ENCODE measurements around the gene RPP14.

DNA sequence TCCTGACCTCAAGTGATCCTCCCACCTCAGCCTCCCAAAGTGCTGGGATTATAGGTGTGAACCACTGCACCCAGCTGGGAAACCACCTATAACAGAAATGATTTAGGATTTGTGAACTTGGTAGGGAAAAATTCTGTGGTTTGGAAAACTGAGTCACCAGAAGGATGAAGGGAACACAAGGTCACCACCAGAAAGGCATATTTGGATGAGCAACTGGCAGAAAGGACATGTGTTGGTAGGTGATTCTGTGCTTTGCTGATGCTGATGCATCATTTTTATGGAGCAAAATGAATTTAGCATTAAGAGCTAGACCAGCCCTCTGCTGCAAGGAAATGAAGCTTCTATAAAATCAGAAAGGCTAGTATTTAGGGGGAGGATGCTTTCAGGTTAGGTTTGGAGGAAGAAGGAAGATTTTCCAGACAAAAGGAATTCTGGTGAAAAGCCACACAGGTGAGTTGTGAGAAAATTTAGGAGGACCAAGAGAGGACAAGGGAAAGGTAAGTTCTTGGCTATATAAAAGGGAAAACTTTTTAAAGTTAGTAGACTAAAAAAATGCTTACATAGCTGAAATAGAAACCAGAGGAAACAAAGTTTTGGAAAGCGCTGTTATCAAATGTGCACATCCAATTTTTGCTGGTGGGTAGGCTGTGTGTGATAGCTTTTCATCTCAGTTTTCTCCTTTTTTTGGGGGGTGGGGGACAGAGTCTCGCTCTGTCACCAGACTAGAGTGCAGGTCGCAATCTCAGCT is 30.3 kb downstream of the RPP14 start:
- TF ChIP-seq, protein P1, sequence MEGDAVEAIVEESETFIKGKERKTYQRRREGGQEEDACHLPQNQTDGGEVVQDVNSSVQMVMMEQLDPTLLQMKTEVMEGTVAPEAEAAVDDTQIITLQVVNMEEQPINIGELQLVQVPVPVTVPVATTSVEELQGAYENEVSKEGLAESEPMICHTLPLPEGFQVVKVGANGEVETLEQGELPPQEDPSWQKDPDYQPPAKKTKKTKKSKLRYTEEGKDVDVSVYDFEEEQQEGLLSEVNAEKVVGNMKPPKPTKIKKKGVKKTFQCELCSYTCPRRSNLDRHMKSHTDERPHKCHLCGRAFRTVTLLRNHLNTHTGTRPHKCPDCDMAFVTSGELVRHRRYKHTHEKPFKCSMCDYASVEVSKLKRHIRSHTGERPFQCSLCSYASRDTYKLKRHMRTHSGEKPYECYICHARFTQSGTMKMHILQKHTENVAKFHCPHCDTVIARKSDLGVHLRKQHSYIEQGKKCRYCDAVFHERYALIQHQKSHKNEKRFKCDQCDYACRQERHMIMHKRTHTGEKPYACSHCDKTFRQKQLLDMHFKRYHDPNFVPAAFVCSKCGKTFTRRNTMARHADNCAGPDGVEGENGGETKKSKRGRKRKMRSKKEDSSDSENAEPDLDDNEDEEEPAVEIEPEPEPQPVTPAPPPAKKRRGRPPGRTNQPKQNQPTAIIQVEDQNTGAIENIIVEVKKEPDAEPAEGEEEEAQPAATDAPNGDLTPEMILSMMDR (IDR thresholded peaks at IDR 0.05), result no peak
- no peak for TF ChIP-seq EP300 (IDR thresholded peaks at IDR 0.05)
- no peak for TF ChIP-seq POLR2A (IDR thresholded peaks at IDR 0.05)

Measured in ovary (tissue), 3 donors.